Karpas-422 (cell line): ENCODE data around the gene MRPL32. TPM values are rescaled to one million over a fixed set of nuclear protein-coding genes. Genes with fewer than 3 reads are reported as not detected.

Experiments
- DNase-seq: peaks from one replicate; pipeline ENCODE4 v3.0.0-alpha.2; 2015
- H2AFZ ChIP-seq: fragments of 200-600 bp; sonication (generic); 2 replicates; pipeline ENCODE4 v1.6.1; 2014; ENCODE audit warnings: antibody characterized with exemption, low read length, mixed read lengths
- H3K27ac ChIP-seq: fragments of 200-600 bp; sonication (generic); 2 replicates; pipeline ENCODE4 v1.5.1; 2014; ENCODE audit warnings: mild to moderate bottlenecking, low read length, moderate library complexity
- H3K27me3 ChIP-seq: fragments of 200-600 bp; sonication (generic); 2 replicates; pipeline ENCODE4 v1.6.1; 2014; ENCODE audit warnings: low read length, mixed read lengths
- H3K36me3 ChIP-seq: fragments of 200-600 bp; sonication (generic); 2 replicates; pipeline ENCODE4 v1.6.1; 2014; ENCODE audit warnings: low read length, mixed read lengths; ENCODE audit not compliant: insufficient read depth
- H3K4me1 ChIP-seq: fragments of 200-600 bp; sonication (generic); 2 replicates; pipeline ENCODE4 v1.6.1; 2014; ENCODE audit warnings: mild to moderate bottlenecking, low read length, mixed read lengths
- H3K4me2 ChIP-seq: fragments of 200-600 bp; sonication (generic); 2 replicates; pipeline ENCODE4 v1.6.1; 2014; ENCODE audit warnings: low read length, low read depth, mild to moderate bottlenecking; ENCODE audit not compliant: poor library complexity, severe bottlenecking
- H3K4me3 ChIP-seq: fragments of 200-600 bp; sonication (generic); 2 replicates; pipeline ENCODE4 v1.5.1; 2014; ENCODE audit warnings: mild to moderate bottlenecking, antibody characterized with exemption, low read length, mixed read lengths
- H3K79me2 ChIP-seq: fragments of 200-600 bp; sonication (generic); 2 replicates; pipeline ENCODE4 v1.6.1; 2014; ENCODE audit warnings: mild to moderate bottlenecking, low read length, mixed read lengths
- H3K9ac ChIP-seq: fragments of 200-600 bp; sonication (generic); 2 replicates; pipeline ENCODE4 v1.6.0; 2014; ENCODE audit warnings: low read length
- H3K9me2 ChIP-seq: fragments of 200-600 bp; sonication (generic), shearing (Covaris generic); replicated peaks from 2 replicates; pipeline ENCODE4 v1.6.0; 2014; ENCODE audit warnings: mild to moderate bottlenecking, low read length, moderate library complexity; ENCODE audit not compliant: insufficient read depth
- H3K9me3 ChIP-seq: fragments of 300-700, 200-600 bp; sonication (generic); 2 replicates; pipeline ENCODE4 v1.6.1; 2014; ENCODE audit warnings: low read length, mixed read lengths
- H4K20me1 ChIP-seq: fragments of 200-600 bp; sonication (generic); 2 replicates; pipeline ENCODE4 v1.6.1; 2014; ENCODE audit warnings: mild to moderate bottlenecking, antibody characterized with exemption, low read length, low read depth; ENCODE audit not compliant: insufficient read depth
- total RNA-seq: library from RNA; depleted of rRNA; stranded (reverse); fragments of >200 nt; shearing (Covaris generic); gene quantifications from 2 replicates; pipeline ENCODE4 v1.2.3, GENCODE V29; 2014; ENCODE audit warnings: low replicate concordance

MRPL32 gene
- total RNA-seq, 1 experiment from 2014 or later = 41.6 TPM

GRCh38 chr7:42946627-42946950 lies 14.4 kb downstream of the MRPL32 start:
- Histone ChIP-seq H3K4me2 (no peak overlapping the region), H3K9me3 (no peaks in the 10 kb centered on the region)

DNA sequence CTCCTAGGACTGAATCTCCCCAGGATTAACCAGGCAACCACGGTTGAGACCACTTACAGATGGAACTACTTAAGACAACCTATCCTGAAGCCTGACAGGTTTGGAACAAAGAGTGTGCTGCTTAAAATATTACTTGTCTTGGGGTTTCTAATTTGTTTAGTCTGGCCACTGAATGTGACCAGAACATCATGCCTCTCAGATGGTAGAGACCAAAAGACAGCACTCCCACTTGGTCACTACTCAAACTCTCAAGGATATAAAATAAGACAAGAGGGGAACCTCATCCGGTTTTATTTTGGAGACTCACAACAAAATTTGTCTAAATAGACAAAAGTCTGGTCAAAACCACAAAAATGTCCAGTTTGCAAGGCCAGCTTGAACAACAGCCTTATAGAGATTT lies 15.3 kb downstream of the MRPL32 start:
- DNase-seq = no peak
- Histone ChIP-seq H3K9me2 (no peaks in the 10 kb centered on the region), H3K4me3 (no peak overlapping the region), H3K27ac (no peak overlapping the region), H2AFZ (no peak overlapping the region), H3K9ac (no peak overlapping the region), H3K4me2 (no peak overlapping the region), H3K9me3 (no peaks in the 10 kb centered on the region), H3K27me3 (no peaks in the 10 kb centered on the region), H3K4me1 (no peaks in the 10 kb centered on the region), H4K20me1 (no peaks in the 10 kb centered on the region), H3K79me2 (no peaks in the 10 kb centered on the region), H3K36me3 (no peaks in the 10 kb centered on the region)

More at GRCh38 chr7:42946627-42946950, 14.4 kb downstream of the MRPL32 start:
- Histone ChIP-seq H3K9me2 (no peaks in the 10 kb centered on the region), H3K27ac (no peak overlapping the region), H3K4me1 (no peaks in the 10 kb centered on the region), H3K9ac (no peak overlapping the region), H4K20me1 (no peaks in the 10 kb centered on the region), H3K79me2 (no peaks in the 10 kb centered on the region), H2AFZ (no peak overlapping the region), H3K4me3 (no peak overlapping the region), H3K27me3 (no peaks in the 10 kb centered on the region), H3K36me3 (no peaks in the 10 kb centered on the region)
- no peak for DNase-seq

GRCh38 chr7:42950417-42950816 lies 18.2 kb downstream of the MRPL32 start:
- Histone ChIP-seq H3K4me2 (no peak overlapping the region), H3K4me3 (no peak overlapping the region), H3K27ac (no peak overlapping the region), H2AFZ (no peak overlapping the region), H3K79me2 (no peaks in the 10 kb centered on the region), H3K4me1 (no peaks in the 10 kb centered on the region), H4K20me1 (no peaks in the 10 kb centered on the region), H3K9me3 (no peaks in the 10 kb centered on the region), H3K27me3 (no peaks in the 10 kb centered on the region), H3K36me3 (no peaks in the 10 kb centered on the region), H3K9me2 (no peaks in the 10 kb centered on the region), H3K9ac (no peak overlapping the region)
- no peak for DNase-seq

GRCh38 chr7:42952328-42952727 lies 20.2 kb downstream of the MRPL32 start:
- Histone ChIP-seq H3K9ac (no peak overlapping the region), H4K20me1 (no peaks in the 10 kb centered on the region), H3K27ac (no peak overlapping the region), H3K4me1 (no peaks in the 10 kb centered on the region), H2AFZ (no peak overlapping the region), H3K79me2 (no peaks in the 10 kb centered on the region), H3K9me2 (no peaks in the 10 kb centered on the region), H3K4me3 (no peak overlapping the region), H3K27me3 (no peaks in the 10 kb centered on the region), H3K9me3 (no peaks in the 10 kb centered on the region), H3K36me3 (no peaks in the 10 kb centered on the region), H3K4me2 (no peak overlapping the region)
- no peak for DNase-seq

- Histone ChIP-seq H3K4me3 (no peak overlapping the region), H3K4me1 (no peaks in the 10 kb centered on the region), H3K4me2 (no peak overlapping the region), H3K36me3 (no peaks in the 10 kb centered on the region), H3K9me2 (no peaks in the 10 kb centered on the region), H2AFZ (no peak overlapping the region), H3K27me3 (no peaks in the 10 kb centered on the region), H3K9ac (no peak overlapping the region), H3K79me2 (no peaks in the 10 kb centered on the region), H4K20me1 (no peaks in the 10 kb centered on the region), H3K27ac (no peak overlapping the region), H3K9me3 (no peaks in the 10 kb centered on the region)
- DNase-seq = no peak
These were observed 21.8 kb downstream of the MRPL32 start for GRCh38 chr7:42953994-42954393.

- Histone ChIP-seq H3K4me3 (no peak overlapping the region), H3K9me3 (no peaks in the 10 kb centered on the region), H3K4me2 (no peak overlapping the region), H3K9ac (no peak overlapping the region), H3K79me2 (no peaks in the 10 kb centered on the region), H3K27me3 (no peaks in the 10 kb centered on the region), H3K4me1 (no peaks in the 10 kb centered on the region), H3K36me3 (no peaks in the 10 kb centered on the region), H4K20me1 (no peaks in the 10 kb centered on the region), H3K9me2 (no peaks in the 10 kb centered on the region), H3K27ac (no peak overlapping the region), H2AFZ (no peak overlapping the region)
- DNase-seq = no peak
These were observed 23.9 kb downstream of the MRPL32 start for GRCh38 chr7:42956062-42956461.

DNA sequence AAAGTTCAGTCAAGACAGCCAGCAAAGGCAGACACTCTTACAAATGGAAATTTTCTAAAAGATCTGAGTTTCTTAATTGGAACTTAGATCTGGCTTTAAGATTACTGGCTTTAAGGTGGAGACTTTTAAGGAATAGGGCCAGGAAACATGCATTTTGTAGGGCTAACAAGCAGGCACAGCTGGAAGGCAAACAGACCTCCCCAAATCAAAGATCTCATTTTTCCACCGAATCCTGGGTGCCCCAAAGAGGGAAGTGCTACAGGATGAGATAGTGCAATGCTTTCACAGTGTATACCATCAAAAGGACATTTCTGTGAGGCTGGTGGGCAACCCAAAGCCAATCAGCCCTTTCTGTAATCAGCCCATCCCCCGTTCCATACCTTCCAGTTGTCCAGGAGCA lies 27.4 kb downstream of the MRPL32 start:
- Histone ChIP-seq H3K79me2 (no peaks in the 10 kb centered on the region), H3K4me1 (no peaks in the 10 kb centered on the region), H3K27me3 (no peaks in the 10 kb centered on the region), H3K4me2 (no peak overlapping the region), H3K36me3 (no peaks in the 10 kb centered on the region), H3K9me3 (no peaks in the 10 kb centered on the region), H3K27ac (no peak overlapping the region), H3K9me2 (no peaks in the 10 kb centered on the region), H2AFZ (no peak overlapping the region), H4K20me1 (no peaks in the 10 kb centered on the region), H3K4me3 (no peak overlapping the region), H3K9ac (no peak overlapping the region)
- DNase-seq = no peak

GRCh38 chr7:42960762-42961161 lies 28.6 kb downstream of the MRPL32 start:
- no peaks in the 10 kb centered on the region for H3K4me1 ChIP-seq
- no peaks in the 10 kb centered on the region for H3K27me3 ChIP-seq
- H3K4me2 ChIP-seq = no peak overlapping the region
- H3K36me3 ChIP-seq = no peaks in the 10 kb centered on the region
- no peak overlapping the region for H2AFZ ChIP-seq
- H3K9me3 ChIP-seq = no peaks in the 10 kb centered on the region
- H3K9me2 ChIP-seq = no peaks in the 10 kb centered on the region
- H3K4me3 ChIP-seq = no peak overlapping the region
- no peak overlapping the region for H3K9ac ChIP-seq
- no peaks in the 10 kb centered on the region for H3K79me2 ChIP-seq
- no peak overlapping the region for H3K27ac ChIP-seq
- no peak for DNase-seq
- H4K20me1 ChIP-seq = no peaks in the 10 kb centered on the region

- H3K9me3 ChIP-seq = no peaks in the 10 kb centered on the region
- DNase-seq = no peak
- no peak overlapping the region for H3K9ac ChIP-seq
- H3K27me3 ChIP-seq = no peaks in the 10 kb centered on the region
- no peaks in the 10 kb centered on the region for H3K79me2 ChIP-seq
- H3K4me3 ChIP-seq = no peak overlapping the region
- H2AFZ ChIP-seq = no peak overlapping the region
- H3K27ac ChIP-seq = no peak overlapping the region
- no peaks in the 10 kb centered on the region for H4K20me1 ChIP-seq
- no peaks in the 10 kb centered on the region for H3K36me3 ChIP-seq
- H3K4me1 ChIP-seq = no peaks in the 10 kb centered on the region
- no peaks in the 10 kb centered on the region for H3K9me2 ChIP-seq
- H3K4me2 ChIP-seq = no peak overlapping the region
These were observed 29.0 kb downstream of the MRPL32 start for GRCh38 chr7:42961170-42961569.
